ENCODE data around the gene LIN28B. TPM values are rescaled to one million over a fixed set of nuclear protein-coding genes. Genes with fewer than 3 reads are reported as not detected.

Gene LIN28B
- total RNA-seq, 1 experiment from 2014 or later = 0.25 TPM

DNA sequence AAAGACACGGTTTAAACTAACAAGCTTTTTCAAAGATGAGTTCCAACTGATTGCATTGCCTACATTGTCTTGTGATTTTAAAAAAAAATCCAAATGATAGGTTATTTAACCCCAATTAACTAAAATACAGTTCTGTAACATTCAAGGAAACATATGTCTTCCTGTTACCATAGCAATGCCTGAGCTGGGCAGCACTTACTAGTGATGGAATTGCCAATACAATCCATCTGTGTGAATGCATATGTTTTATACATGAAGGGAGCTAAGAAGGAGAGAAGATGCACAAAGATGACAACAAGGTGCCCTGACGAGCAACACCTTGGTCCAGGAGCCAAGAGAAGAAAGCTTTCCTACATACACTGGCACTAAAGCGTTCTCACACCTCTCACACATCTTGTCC, 154.2 kb downstream of the LIN28B start:
- ATAC-seq (no peak), DNase-seq (ENCODE audit: low read depth, low spot score) (no peak)
- H3K79me2 ChIP-seq (ENCODE audit: insufficient read depth, low read length) = no peaks in the 10 kb centered on the region
- H3K9me3 ChIP-seq (ENCODE audit: control insufficient read depth in 1 of 2, insufficient read depth in 1 of 2, low read depth in 1 of 2, low read length in 2 of 2) = no peaks in the 10 kb centered on the region
- no peaks in the 10 kb centered on the region for H3K27me3 ChIP-seq (ENCODE audit: insufficient read depth, low read length)
- no peaks in the 10 kb centered on the region for H4K20me1 ChIP-seq (ENCODE audit: insufficient read depth)
- intact Hi-C loops (cut with micrococcal nuclease) = no loop called here
- TF ChIP-seq, protein P1, sequence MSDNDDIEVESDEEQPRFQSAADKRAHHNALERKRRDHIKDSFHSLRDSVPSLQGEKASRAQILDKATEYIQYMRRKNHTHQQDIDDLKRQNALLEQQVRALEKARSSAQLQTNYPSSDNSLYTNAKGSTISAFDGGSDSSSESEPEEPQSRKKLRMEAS (IDR thresholded peaks at IDR 0.05) = no peak
- no peak for TF ChIP-seq EGR1 (IDR thresholded peaks at IDR 0.05; ENCODE audit: low read depth)
- TF ChIP-seq CBX3 (IDR thresholded peaks at IDR 0.05; ENCODE audit: low read depth) = no peak
- TF ChIP-seq, protein P2, sequence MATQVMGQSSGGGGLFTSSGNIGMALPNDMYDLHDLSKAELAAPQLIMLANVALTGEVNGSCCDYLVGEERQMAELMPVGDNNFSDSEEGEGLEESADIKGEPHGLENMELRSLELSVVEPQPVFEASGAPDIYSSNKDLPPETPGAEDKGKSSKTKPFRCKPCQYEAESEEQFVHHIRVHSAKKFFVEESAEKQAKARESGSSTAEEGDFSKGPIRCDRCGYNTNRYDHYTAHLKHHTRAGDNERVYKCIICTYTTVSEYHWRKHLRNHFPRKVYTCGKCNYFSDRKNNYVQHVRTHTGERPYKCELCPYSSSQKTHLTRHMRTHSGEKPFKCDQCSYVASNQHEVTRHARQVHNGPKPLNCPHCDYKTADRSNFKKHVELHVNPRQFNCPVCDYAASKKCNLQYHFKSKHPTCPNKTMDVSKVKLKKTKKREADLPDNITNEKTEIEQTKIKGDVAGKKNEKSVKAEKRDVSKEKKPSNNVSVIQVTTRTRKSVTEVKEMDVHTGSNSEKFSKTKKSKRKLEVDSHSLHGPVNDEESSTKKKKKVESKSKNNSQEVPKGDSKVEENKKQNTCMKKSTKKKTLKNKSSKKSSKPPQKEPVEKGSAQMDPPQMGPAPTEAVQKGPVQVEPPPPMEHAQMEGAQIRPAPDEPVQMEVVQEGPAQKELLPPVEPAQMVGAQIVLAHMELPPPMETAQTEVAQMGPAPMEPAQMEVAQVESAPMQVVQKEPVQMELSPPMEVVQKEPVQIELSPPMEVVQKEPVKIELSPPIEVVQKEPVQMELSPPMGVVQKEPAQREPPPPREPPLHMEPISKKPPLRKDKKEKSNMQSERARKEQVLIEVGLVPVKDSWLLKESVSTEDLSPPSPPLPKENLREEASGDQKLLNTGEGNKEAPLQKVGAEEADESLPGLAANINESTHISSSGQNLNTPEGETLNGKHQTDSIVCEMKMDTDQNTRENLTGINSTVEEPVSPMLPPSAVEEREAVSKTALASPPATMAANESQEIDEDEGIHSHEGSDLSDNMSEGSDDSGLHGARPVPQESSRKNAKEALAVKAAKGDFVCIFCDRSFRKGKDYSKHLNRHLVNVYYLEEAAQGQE (IDR thresholded peaks at IDR 0.05; ENCODE audit: low read depth) = no peak
- no peak for TF ChIP-seq YY1 (IDR thresholded peaks at IDR 0.05; ENCODE audit: extremely low read depth, insufficient replicate concordance, low read depth, low read length)
- no peak for TF ChIP-seq ZFX (IDR thresholded peaks at IDR 0.05)
- no peak for TF ChIP-seq RAD21 (IDR thresholded peaks at IDR 0.05; ENCODE audit: low read depth)
- no peak for TF ChIP-seq TCF7L2 (IDR thresholded peaks at IDR 0.05; ENCODE audit: borderline replicate concordance, extremely low read depth, insufficient read depth, insufficient read length)
- no peak for TF ChIP-seq FOSL1 (IDR thresholded peaks at IDR 0.05; ENCODE audit: low read depth)
- no peak for TF ChIP-seq POLR2AphosphoS5 (IDR thresholded peaks at IDR 0.05; ENCODE audit: low read depth, low read length)
- RAD21 ChIA-PET (ENCODE audit: low non-redundant PET in 1 of 2, low total read pairs in 2 of 2, uncharacterized antibody in 2 of 2, unreplicated experiment in 2 of 2) = no interaction called here
- no peak overlapping the region for H3K27ac ChIP-seq (ENCODE audit: low read depth, low read length)
- H3K4me1 ChIP-seq (ENCODE audit: control insufficient read depth in 1 of 2, insufficient read depth in 2 of 2, low read length in 2 of 2) = no peaks in the 10 kb centered on the region
- H3K4me2 ChIP-seq (ENCODE audit: low read length) = no peak overlapping the region
- no peak overlapping the region for H3K4me3 ChIP-seq (replicated peaks in 1 of 2; ENCODE audit: low read depth in 1 of 2, low read length in 2 of 2)
- no peak overlapping the region for H2AFZ ChIP-seq (ENCODE audit: low read depth, low read length, poor library complexity, severe bottlenecking)
- no peaks in the 10 kb centered on the region for H3K36me3 ChIP-seq (ENCODE audit: control insufficient read depth in 1 of 2, insufficient read depth in 2 of 2, low read length in 2 of 2)
- POLR2A ChIA-PET = no interaction called here
- CTCF ChIA-PET = interaction anchor here (1.4 kb wide), 1 partner anchor 252 kb away, joined by 3 read pairs; no protein-coding TSS in a partner anchor
- BruUV-seq (replicated peaks) = no TSS peak
- no peaks in the 10 kb centered on the region for H3K9me2 ChIP-seq (ENCODE audit: insufficient read depth)
- no peak overlapping the region for H3K9ac ChIP-seq (ENCODE audit: low read length)

All from HCT116 (cell line).